Measurements from ENCODE around the gene TIMM44. TPM values are rescaled to one million over a fixed set of nuclear protein-coding genes. Genes with fewer than 3 reads are reported as not detected.
"Not testable (repeated sequence)": the region's sequence is repeated elsewhere in the genome, so short reads cannot be mapped to it uniquely, and the experiment has no call there.

Gene TIMM44
- total and polyA plus RNA-seq, 8 donors, result 36.7 to 56.5 (median 43.4) TPM

- H3K4me1 ChIP-seq, result peaks cover 27 to 60% of the 10 kb centered on the region in 2 donors
- intact Hi-C loops (cut with DNase I), result no loop called here
- peaks cover 42 to 59% of the 10 kb centered on the region in 2 donors for H3K27me3 ChIP-seq
- no peaks in the 10 kb centered on the region for H3K9me3 ChIP-seq
- no peak overlapping the region for H3K4me3 ChIP-seq
- DNase-seq (peak in 1 of 4 donors; percentile 73), ATAC-seq (no peak)
- TF ChIP-seq, protein P1, sequence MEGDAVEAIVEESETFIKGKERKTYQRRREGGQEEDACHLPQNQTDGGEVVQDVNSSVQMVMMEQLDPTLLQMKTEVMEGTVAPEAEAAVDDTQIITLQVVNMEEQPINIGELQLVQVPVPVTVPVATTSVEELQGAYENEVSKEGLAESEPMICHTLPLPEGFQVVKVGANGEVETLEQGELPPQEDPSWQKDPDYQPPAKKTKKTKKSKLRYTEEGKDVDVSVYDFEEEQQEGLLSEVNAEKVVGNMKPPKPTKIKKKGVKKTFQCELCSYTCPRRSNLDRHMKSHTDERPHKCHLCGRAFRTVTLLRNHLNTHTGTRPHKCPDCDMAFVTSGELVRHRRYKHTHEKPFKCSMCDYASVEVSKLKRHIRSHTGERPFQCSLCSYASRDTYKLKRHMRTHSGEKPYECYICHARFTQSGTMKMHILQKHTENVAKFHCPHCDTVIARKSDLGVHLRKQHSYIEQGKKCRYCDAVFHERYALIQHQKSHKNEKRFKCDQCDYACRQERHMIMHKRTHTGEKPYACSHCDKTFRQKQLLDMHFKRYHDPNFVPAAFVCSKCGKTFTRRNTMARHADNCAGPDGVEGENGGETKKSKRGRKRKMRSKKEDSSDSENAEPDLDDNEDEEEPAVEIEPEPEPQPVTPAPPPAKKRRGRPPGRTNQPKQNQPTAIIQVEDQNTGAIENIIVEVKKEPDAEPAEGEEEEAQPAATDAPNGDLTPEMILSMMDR (IDR thresholded peaks at IDR 0.05), result no peak
- H3K27ac ChIP-seq, result no peak overlapping the region
- peaks cover 0 to 22% of the 10 kb centered on the region in 2 donors for H3K36me3 ChIP-seq
Measured at GRCh38 chr19:7918615-7919421, 24.6 kb downstream of the TIMM44 start.

DNA sequence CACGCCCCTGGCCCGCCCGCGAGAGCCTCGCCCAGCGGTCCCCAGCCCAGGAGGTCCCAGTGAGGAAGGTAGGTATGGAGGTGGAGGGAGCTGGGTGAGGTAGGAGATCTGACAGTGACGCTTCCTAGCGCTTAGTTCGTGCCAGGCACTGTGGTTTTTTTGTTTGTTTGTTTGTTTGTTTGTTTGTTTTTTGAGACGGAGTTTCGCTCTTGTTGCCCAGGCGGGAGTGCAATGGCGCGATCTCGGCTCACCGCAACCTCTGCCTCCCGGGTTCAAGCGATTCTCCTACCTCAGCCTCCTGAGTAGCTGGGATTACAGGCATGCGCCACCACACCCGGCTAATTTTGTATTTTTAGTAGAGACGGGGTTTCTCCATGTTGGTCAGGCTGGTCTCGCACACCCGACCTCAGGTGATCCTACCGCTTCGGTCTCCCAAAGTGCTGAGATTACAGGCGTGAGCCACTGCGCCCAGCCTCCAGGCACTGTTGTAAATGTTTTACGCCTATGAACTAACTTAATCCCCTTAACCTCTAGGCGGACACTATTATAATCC lies 25.3 kb downstream of the TIMM44 start:
- H3K27me3 ChIP-seq, result peaks cover 42 to 62% of the 10 kb centered on the region in 2 donors
- intact Hi-C loops (cut with DNase I); DNase-seq; ATAC-seq; H3K27ac ChIP-seq; H3K9me3 ChIP-seq: not testable (repeated sequence)
- H3K4me3 ChIP-seq, result peak overlapping the region in 1 of 2 donors; percentile 33
- peaks cover 0 to 25% of the 10 kb centered on the region in 2 donors for H3K36me3 ChIP-seq
- H3K4me1 ChIP-seq, result peaks cover 27 to 60% of the 10 kb centered on the region in 2 donors

- peaks cover 42 to 62% of the 10 kb centered on the region in 2 donors for H3K27me3 ChIP-seq
Measured at GRCh38 chr19:7917267-7918061, 26.0 kb downstream of the TIMM44 start.

DNA sequence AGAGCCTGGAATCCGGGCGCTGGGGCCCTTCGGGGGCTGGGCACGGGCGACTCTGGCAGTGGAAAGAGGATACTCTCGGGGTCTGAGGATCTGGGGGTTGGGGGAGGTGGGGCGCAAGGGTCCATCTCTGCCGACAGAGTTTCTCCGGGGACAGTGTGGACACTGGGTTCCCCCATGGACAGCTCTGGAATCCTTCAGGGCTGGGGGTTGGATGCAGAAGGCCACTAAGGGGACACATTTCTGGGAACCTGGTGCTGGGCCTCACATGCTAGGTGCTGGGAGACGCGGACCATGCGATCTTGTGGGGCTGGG lies 26.6 kb downstream of the TIMM44 start:
- ATAC-seq (no peak), DNase-seq (no peak)
- peaks cover 42 to 62% of the 10 kb centered on the region in 2 donors for H3K27me3 ChIP-seq
- peak overlapping the region; percentile 15 to 33 for H3K4me3 ChIP-seq
- intact Hi-C loops (cut with DNase I), result no loop called here
- H3K9me3 ChIP-seq, result no peaks in the 10 kb centered on the region
- peaks cover 0 to 25% of the 10 kb centered on the region in 2 donors for H3K36me3 ChIP-seq
- TF ChIP-seq, protein P1 (IDR thresholded peaks at IDR 0.05), result no peak
- no peak overlapping the region for H3K27ac ChIP-seq
- peaks cover 27 to 56% of the 10 kb centered on the region in 2 donors for H3K4me1 ChIP-seq

More at GRCh38 chr19:7917267-7918061, 26.0 kb downstream of the TIMM44 start:
- H3K9me3 ChIP-seq, result no peaks in the 10 kb centered on the region
- H3K36me3 ChIP-seq, result peaks cover 0 to 25% of the 10 kb centered on the region in 2 donors
- H3K4me3 ChIP-seq, result peak overlapping the region in 1 of 2 donors; percentile 33
- DNase-seq (peak in 2 of 4 donors; percentile 58 to 85), ATAC-seq (no peak)
- no peak overlapping the region for H3K27ac ChIP-seq
- intact Hi-C loops (cut with DNase I), result no loop called here
- TF ChIP-seq, protein P1 (IDR thresholded peaks at IDR 0.05), result peak; percentile 32 to 53
- peaks cover 27 to 60% of the 10 kb centered on the region in 2 donors for H3K4me1 ChIP-seq

GRCh38 chr19:7916103-7916954 lies 27.1 kb downstream of the TIMM44 start:
- intact Hi-C loops (cut with DNase I), result no loop called here
- no peak overlapping the region for H3K27ac ChIP-seq
- peaks cover 0 to 26% of the 10 kb centered on the region in 2 donors for H3K36me3 ChIP-seq
- TF ChIP-seq, protein P1 (IDR thresholded peaks at IDR 0.05), result no peak
- peak overlapping the region; percentile 15 to 33 for H3K4me3 ChIP-seq
- peak in 1 of 4 donors; percentile 87 for DNase-seq
- H3K9me3 ChIP-seq, result no peaks in the 10 kb centered on the region
- H3K4me1 ChIP-seq, result peaks cover 22 to 50% of the 10 kb centered on the region in 2 donors
- peaks cover 42 to 62% of the 10 kb centered on the region in 2 donors for H3K27me3 ChIP-seq
- ATAC-seq, result no peak
